ENCODE data around the gene HMGN4. TPM values are rescaled to one million over a fixed set of nuclear protein-coding genes. Genes with fewer than 3 reads are reported as not detected.

Gene HMGN4
- total RNA-seq, 2 donors from 2014 or later, result 29.4 to 38.6 TPM

- ATAC-seq (peak; percentile 87 to 89), DNase-seq (peak; percentile 96)
- intact Hi-C loops (cut with DNase I), result loop anchor here (1.0 to 10.0 kb wide), 3 partner anchors 23 to 254 kb away; no protein-coding TSS in a partner anchor
Measured at GRCh38 chr6:26595669-26596269, 57.6 kb downstream of the HMGN4 start.

Other genes with a start within 250 kb of the HMGN4 start
- gene BTN3A2, start 173.2 kb upstream of the HMGN4 start, total RNA-seq, result 10 to 100 TPM in 1 of 2 donors, 1 to 10 TPM in 1; 6.8 to 21.3 TPM
- gene BTN2A2, start 155.3 kb upstream of the HMGN4 start, total RNA-seq, result 1 to 10 TPM; 6.1 to 9.8 TPM
- 10 to 100 TPM in 1 of 2 donors, 1 to 10 TPM in 1; 5.7 to 12.4 TPM for gene BTN3A1, start 136.1 kb upstream of the HMGN4 start, total RNA-seq
- gene BTN3A3, start 97.9 kb upstream of the HMGN4 start, total RNA-seq, result 10 to 100 TPM in 1 of 2 donors, 1 to 10 TPM in 1; 8.9 to 13.3 TPM
- gene BTN2A1, start 80.4 kb upstream of the HMGN4 start, total RNA-seq, result 10 to 100 TPM; 16.1 to 19.1 TPM
- not detected for gene BTN1A1, start 38.1 kb upstream of the HMGN4 start, total RNA-seq
- 10 to 100 TPM in 1 of 2 donors, 1 to 10 TPM in 1; 8.2 to 10.7 TPM for gene ABT1, start 58.6 kb downstream of the HMGN4 start, total RNA-seq
- gene ZNF322, start 121.4 kb downstream of the HMGN4 start, total RNA-seq, result 10 to 100 TPM; 15.5 to 16.6 TPM

Data from left cardiac atrium (tissue), 4 donors.